Measurements from ENCODE around the gene ITPRID2. TPM values are rescaled to one million over a fixed set of nuclear protein-coding genes. Genes with fewer than 3 reads are reported as not detected.

Gene ITPRID2
- total RNA-seq, 1 experiment from 2014 or later: 114 TPM

DNA sequence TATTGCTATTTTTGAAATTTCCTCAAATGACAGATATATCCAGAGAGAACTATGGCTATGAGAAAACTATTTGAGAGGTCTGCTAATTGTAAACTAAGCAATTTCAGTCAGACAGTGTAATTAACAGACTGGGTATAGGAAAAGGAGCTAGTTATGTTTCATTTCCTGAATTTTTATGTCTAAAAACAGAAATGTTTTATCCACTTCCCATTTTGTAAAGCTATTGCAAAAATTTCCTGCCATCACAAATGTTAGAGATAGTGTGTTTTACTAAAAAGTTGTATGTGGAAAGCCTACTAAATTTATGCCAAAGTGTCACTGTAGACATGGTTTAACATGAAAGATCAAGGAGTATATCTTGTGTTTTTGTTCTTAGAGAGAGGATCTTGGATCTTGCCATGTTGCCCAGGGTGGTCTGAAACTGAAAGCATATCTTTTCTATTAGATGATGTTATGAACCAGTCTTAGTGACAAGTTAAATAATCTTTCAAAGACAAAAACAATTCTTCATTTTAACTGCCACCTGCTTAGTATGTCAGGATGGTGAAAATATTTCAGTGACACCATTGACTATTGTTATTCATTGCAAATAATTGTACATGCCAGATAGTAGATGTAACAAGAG lies 40.5 kb upstream of the ITPRID2 start:
- no TSS peak for BruUV-seq (replicated peaks)
- Mint-ChIP-seq H3K9me3 (ENCODE audit: unreplicated experiment) (no peaks in the 10 kb centered on the region), H3K27me3 (ENCODE audit: insufficient read depth, unreplicated experiment) (no peaks in the 10 kb centered on the region), H3K4me1 (ENCODE audit: insufficient read depth, unreplicated experiment) (no peaks in the 10 kb centered on the region), H3K36me3 (ENCODE audit: insufficient read depth, unreplicated experiment) (no peaks in the 10 kb centered on the region), H3K4me3 (ENCODE audit: unreplicated experiment) (no peak overlapping the region), H3K27ac (ENCODE audit: low read depth, unreplicated experiment) (no peak overlapping the region)
- no peak for DNase-seq (ENCODE audit: unreplicated experiment)
- intact Hi-C loops (cut with micrococcal nuclease): no loop called here
- TF ChIP-seq, protein P1, sequence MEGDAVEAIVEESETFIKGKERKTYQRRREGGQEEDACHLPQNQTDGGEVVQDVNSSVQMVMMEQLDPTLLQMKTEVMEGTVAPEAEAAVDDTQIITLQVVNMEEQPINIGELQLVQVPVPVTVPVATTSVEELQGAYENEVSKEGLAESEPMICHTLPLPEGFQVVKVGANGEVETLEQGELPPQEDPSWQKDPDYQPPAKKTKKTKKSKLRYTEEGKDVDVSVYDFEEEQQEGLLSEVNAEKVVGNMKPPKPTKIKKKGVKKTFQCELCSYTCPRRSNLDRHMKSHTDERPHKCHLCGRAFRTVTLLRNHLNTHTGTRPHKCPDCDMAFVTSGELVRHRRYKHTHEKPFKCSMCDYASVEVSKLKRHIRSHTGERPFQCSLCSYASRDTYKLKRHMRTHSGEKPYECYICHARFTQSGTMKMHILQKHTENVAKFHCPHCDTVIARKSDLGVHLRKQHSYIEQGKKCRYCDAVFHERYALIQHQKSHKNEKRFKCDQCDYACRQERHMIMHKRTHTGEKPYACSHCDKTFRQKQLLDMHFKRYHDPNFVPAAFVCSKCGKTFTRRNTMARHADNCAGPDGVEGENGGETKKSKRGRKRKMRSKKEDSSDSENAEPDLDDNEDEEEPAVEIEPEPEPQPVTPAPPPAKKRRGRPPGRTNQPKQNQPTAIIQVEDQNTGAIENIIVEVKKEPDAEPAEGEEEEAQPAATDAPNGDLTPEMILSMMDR (IDR thresholded peaks at IDR 0.05; ENCODE audit: unreplicated experiment): no peak
- CTCF ChIA-PET: no interaction called here
- POLR2A ChIA-PET: interaction anchor here (0.6 to 1.6 kb wide), 2 partner anchors 11 to 12 kb away, joined by 4 to 6 read pairs; no protein-coding TSS in a partner anchor

DNA sequence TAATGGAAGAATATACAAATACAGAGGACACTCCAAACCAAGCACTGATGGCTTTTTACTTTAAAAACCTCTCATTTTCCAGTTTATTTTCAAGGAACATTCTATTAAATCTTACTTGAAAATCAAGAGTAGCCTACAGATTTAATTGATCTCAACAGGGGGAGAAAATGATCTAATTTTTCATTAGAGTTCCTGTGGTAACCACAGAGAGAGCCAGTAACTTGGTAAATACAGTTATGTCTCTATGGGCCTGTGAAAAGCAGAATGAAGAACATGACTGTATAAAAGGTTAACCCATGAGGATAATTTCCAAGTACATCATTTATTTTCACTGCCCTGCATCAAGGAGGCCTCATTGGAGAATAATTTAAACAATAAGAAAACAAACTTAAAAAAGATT lies 39.8 kb upstream of the ITPRID2 start:
- H3K27ac Mint-ChIP-seq (ENCODE audit: low read depth, unreplicated experiment): no peak overlapping the region
- ChIA-PET CTCF (interaction anchor here (0.6 to 1.4 kb wide), 2 partner anchors 10 to 35 kb away, joined by 3 to 9 read pairs; no protein-coding TSS in a partner anchor), POLR2A (no interaction called here)
- BruUV-seq (replicated peaks): no TSS peak
- no peaks in the 10 kb centered on the region for H3K4me1 Mint-ChIP-seq (ENCODE audit: insufficient read depth, unreplicated experiment)
- H3K9me3 Mint-ChIP-seq (ENCODE audit: unreplicated experiment): no peaks in the 10 kb centered on the region
- H3K36me3 Mint-ChIP-seq (ENCODE audit: insufficient read depth, unreplicated experiment): no peaks in the 10 kb centered on the region
- intact Hi-C loops (cut with micrococcal nuclease): no loop called here
- DNase-seq (ENCODE audit: unreplicated experiment): no peak
- H3K4me3 Mint-ChIP-seq (ENCODE audit: unreplicated experiment): no peak overlapping the region
- TF ChIP-seq, protein P1 (IDR thresholded peaks at IDR 0.05; ENCODE audit: unreplicated experiment): no peak
- no peaks in the 10 kb centered on the region for H3K27me3 Mint-ChIP-seq (ENCODE audit: insufficient read depth, unreplicated experiment)

DNA sequence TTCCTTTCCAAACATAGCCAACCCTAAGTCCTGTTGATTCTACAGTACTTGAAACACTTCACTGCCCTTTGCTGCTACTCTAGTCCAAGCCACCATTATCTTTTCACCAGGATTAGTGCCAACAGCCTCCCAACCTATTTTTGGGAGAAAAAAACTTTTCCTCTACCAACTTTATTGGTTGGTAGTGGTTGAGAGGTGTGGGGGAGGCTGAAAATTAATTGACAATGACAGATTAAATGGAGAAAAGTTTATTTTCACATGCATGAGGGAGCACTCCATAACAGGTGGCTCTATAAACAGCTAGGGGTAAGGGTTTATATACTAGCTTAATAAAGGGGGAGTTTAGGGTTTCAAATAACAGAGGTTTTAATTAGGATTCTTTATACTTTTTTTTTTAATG lies 37.8 kb upstream of the ITPRID2 start:
- no TSS peak for BruUV-seq (replicated peaks)
- Mint-ChIP-seq H3K27me3 (ENCODE audit: insufficient read depth, unreplicated experiment) (no peaks in the 10 kb centered on the region), H3K27ac (ENCODE audit: low read depth, unreplicated experiment) (no peak overlapping the region), H3K36me3 (ENCODE audit: insufficient read depth, unreplicated experiment) (no peaks in the 10 kb centered on the region), H3K9me3 (ENCODE audit: unreplicated experiment) (no peaks in the 10 kb centered on the region), H3K4me3 (ENCODE audit: unreplicated experiment) (no peak overlapping the region), H3K4me1 (ENCODE audit: insufficient read depth, unreplicated experiment) (peaks cover 6% of the 10 kb centered on the region)
- no peak for DNase-seq (ENCODE audit: unreplicated experiment)
- TF ChIP-seq, protein P1 (IDR thresholded peaks at IDR 0.05; ENCODE audit: unreplicated experiment): no peak
- ChIA-PET POLR2A (no interaction called here), CTCF (interaction anchor here (1.0 kb wide), 1 partner anchor 66 kb away, joined by 4 read pairs; no protein-coding TSS in a partner anchor)
- intact Hi-C loops (cut with micrococcal nuclease): no loop called here

DNA sequence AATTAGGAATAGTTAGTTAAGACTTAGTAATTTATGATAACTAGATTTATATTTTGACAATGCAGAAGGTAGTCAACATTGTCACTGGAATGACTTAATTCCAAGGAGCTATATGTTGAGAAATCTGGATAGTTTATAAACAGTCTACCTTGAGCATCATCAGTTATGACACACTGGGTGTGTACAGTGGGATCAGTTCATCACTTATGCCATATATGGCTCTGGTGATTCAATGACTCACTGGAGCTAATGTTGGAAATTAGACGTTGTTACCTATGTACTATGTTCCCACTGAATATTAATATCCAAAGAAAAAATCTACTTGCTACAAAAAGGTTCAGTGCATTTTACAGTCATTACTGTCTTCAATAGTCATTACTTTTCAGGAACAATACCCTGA lies 34.0 kb upstream of the ITPRID2 start:
- Mint-ChIP-seq H3K4me3 (ENCODE audit: unreplicated experiment) (no peak overlapping the region), H3K27ac (ENCODE audit: low read depth, unreplicated experiment) (peak overlapping the region; percentile 35), H3K9me3 (ENCODE audit: unreplicated experiment) (no peaks in the 10 kb centered on the region), H3K4me1 (ENCODE audit: insufficient read depth, unreplicated experiment) (peaks cover 6% of the 10 kb centered on the region), H3K36me3 (ENCODE audit: insufficient read depth, unreplicated experiment) (no peaks in the 10 kb centered on the region), H3K27me3 (ENCODE audit: insufficient read depth, unreplicated experiment) (no peaks in the 10 kb centered on the region)
- POLR2A ChIA-PET: interaction anchor here (0.6 to 1.6 kb wide), 8 partner anchors 12 to 299 kb away, joined by 3 to 16 read pairs (median 4); partner anchors contain the start of gene ITPRID2
- intact Hi-C loops (cut with micrococcal nuclease): no loop called here
- peak; percentile 80 for DNase-seq (ENCODE audit: unreplicated experiment)
- CTCF ChIA-PET: interaction anchor here (1.0 to 1.2 kb wide), 2 partner anchors 34 to 67 kb away, joined by 3 read pairs; no protein-coding TSS in a partner anchor
- TF ChIP-seq, protein P1 (IDR thresholded peaks at IDR 0.05; ENCODE audit: unreplicated experiment): no peak
- no TSS peak for BruUV-seq (replicated peaks)
